ENCODE results near the gene TRMT11.

DNA sequence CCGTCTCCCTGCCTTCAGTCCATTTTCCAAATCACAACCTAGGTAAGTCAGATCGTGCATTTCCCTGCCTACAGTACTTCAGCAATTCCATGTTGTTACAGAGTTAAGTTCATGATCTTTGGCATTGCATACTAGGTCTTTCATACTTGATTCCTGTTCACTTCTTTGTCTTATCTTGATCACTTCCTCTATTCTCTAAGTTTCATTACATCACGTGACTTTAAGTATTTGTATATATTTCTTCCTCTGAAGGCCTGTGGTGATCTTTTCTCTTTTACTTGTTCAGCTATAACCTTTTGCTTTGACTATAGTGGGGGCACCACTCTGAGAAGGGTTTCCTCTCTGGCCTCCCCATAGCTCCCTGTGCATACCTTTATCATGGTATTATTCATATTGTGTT is 100.2 kb downstream of the TRMT11 start:
- TF ChIP-seq, protein P1, sequence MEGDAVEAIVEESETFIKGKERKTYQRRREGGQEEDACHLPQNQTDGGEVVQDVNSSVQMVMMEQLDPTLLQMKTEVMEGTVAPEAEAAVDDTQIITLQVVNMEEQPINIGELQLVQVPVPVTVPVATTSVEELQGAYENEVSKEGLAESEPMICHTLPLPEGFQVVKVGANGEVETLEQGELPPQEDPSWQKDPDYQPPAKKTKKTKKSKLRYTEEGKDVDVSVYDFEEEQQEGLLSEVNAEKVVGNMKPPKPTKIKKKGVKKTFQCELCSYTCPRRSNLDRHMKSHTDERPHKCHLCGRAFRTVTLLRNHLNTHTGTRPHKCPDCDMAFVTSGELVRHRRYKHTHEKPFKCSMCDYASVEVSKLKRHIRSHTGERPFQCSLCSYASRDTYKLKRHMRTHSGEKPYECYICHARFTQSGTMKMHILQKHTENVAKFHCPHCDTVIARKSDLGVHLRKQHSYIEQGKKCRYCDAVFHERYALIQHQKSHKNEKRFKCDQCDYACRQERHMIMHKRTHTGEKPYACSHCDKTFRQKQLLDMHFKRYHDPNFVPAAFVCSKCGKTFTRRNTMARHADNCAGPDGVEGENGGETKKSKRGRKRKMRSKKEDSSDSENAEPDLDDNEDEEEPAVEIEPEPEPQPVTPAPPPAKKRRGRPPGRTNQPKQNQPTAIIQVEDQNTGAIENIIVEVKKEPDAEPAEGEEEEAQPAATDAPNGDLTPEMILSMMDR (IDR thresholded peaks at IDR 0.05) = no peak
- no peak for TF ChIP-seq POLR2AphosphoS5 (IDR thresholded peaks at IDR 0.05)
- no peak for TF ChIP-seq POLR2A (IDR thresholded peaks at IDR 0.05)
- TF ChIP-seq EP300 (IDR thresholded peaks at IDR 0.05) = no peak
